Progenitor cell of endocrine pancreas (in vitro differentiated cells): ENCODE measurements around the gene ACAD10. TPM values are rescaled to one million over a fixed set of nuclear protein-coding genes. Genes with fewer than 3 reads are reported as not detected.

Source experiments
- DNase-seq: peaks from one replicate; pipeline ENCODE4 v3.0.0; 2021; ENCODE audit warnings: low spot score; ENCODE audit not compliant: unreplicated experiment
- H3K27ac Mint-ChIP-seq: 2 replicates; pipeline ENCODE4 v1.8.0; 2021; ENCODE audit warnings: mild to moderate bottlenecking, moderate library complexity, mixed read lengths
- H3K27me3 Mint-ChIP-seq: 2 replicates; pipeline ENCODE4 v1.8.0; 2021; ENCODE audit warnings: mixed read lengths
- H3K36me3 Mint-ChIP-seq: 2 replicates; pipeline ENCODE4 v1.8.0; 2022; ENCODE audit warnings: mixed read lengths; ENCODE audit not compliant: insufficient read depth
- H3K4me1 Mint-ChIP-seq: 2 replicates; pipeline ENCODE4 v1.8.0; 2021; ENCODE audit warnings: low read depth, mixed read lengths
- H3K4me3 Mint-ChIP-seq: 2 replicates; pipeline ENCODE4 v1.8.0; 2021; ENCODE audit warnings: low read depth, mild to moderate bottlenecking, moderate library complexity, mixed read lengths
- H3K9me3 Mint-ChIP-seq: 2 replicates; pipeline ENCODE4 v1.8.0; 2021; ENCODE audit warnings: low read depth, mixed read lengths
- CTCF ChIP-seq: fragments of 200-600 bp; sonication (generic); IDR thresholded peaks from one replicate; pipeline ENCODE4 v1.5.0; 2021; ENCODE audit warnings: antibody characterized with exemption, mild to moderate bottlenecking; ENCODE audit not compliant: unreplicated experiment
- total RNA-seq: library from RNA; stranded (reverse); gene quantifications from 2 replicates; pipeline ENCODE4 v1.2.1, GENCODE V29; 2021

The ACAD10 gene
- total RNA-seq, 1 donor from 2014 or later = 62.3 TPM

- peaks cover 5% of the 10 kb centered on the region for H3K36me3 Mint-ChIP-seq
- H3K9me3 Mint-ChIP-seq = no peaks in the 10 kb centered on the region
- H3K4me1 Mint-ChIP-seq = peaks cover 23% of the 10 kb centered on the region
- H3K4me3 Mint-ChIP-seq = peak overlapping the region; percentile 53
- H3K27me3 Mint-ChIP-seq = no peaks in the 10 kb centered on the region
- DNase-seq = no peak
- TF ChIP-seq CTCF = no peak
- no peak overlapping the region for H3K27ac Mint-ChIP-seq
Measured at GRCh38 chr12:111687952-111688351, 2.1 kb downstream of the ACAD10 start.

DNA sequence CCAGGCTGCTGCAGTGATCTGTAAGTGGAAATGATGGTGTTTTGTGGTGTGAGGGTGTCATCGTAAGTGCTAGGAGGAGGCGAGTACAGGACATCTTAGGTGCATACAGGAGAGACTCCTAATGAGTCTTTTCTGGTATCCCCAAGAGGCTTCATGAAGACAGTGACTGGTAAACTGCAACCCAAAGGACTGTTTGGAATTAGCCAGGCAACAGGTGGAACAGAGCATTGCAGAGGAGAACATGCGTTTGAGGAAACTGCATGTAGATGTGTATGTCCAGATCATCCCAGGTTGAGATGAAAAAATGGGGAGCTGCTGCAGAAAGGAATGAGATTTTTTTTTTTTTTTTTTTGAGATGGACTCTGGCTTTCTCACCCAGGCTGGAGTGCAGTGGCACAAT lies 5.4 kb downstream of the ACAD10 start:
- Mint-ChIP-seq H3K27ac (peak overlapping the region; percentile 2), H3K4me3 (no peak overlapping the region), H3K27me3 (no peaks in the 10 kb centered on the region), H3K36me3 (peaks cover 7% of the 10 kb centered on the region), H3K9me3 (no peaks in the 10 kb centered on the region), H3K4me1 (peaks cover 7% of the 10 kb centered on the region)
- no peak for DNase-seq
- TF ChIP-seq CTCF = no peak

DNA sequence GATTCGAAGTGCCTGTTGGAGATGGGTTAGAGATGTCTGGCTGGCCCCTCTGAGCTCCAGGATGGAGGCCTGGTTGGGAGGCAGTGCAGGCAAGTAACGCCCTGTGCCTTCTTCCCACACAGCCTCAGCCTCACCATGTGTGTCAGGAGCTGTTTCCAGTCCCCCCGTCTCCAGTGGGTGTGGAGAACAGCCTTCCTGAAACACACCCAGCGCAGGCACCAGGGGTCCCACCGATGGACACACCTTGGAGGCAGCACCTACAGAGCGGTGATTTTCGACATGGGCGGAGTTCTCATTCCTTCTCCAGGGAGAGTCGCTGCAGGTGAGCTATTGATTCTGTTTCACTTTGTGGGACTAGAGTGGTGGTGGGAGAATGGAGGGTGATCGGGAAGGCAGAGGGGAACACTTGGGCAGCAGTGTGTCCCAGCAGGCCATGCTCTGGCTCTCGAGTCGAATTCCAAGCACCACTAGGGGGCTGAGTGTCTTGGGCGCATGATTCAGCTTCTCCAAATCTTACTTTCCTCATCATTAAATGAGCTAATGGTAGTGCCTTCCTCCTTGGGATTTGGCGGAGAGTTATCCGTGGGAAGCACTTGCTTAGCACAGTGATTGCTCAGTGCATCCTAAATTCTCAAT lies 6.8 kb downstream of the ACAD10 start:
- no peaks in the 10 kb centered on the region for H3K4me1 Mint-ChIP-seq
- TF ChIP-seq CTCF = no peak
- H3K36me3 Mint-ChIP-seq = peaks cover 7% of the 10 kb centered on the region
- H3K9me3 Mint-ChIP-seq = no peaks in the 10 kb centered on the region
- H3K27me3 Mint-ChIP-seq = no peaks in the 10 kb centered on the region
- DNase-seq = no peak
- no peak overlapping the region for H3K4me3 Mint-ChIP-seq
- no peak overlapping the region for H3K27ac Mint-ChIP-seq

GRCh38 chr12:111693818-111694217 lies 8.0 kb downstream of the ACAD10 start:
- no peaks in the 10 kb centered on the region for H3K9me3 Mint-ChIP-seq
- H3K36me3 Mint-ChIP-seq = peaks cover 7% of the 10 kb centered on the region
- no peaks in the 10 kb centered on the region for H3K4me1 Mint-ChIP-seq
- no peak for TF ChIP-seq CTCF
- no peak for DNase-seq
- no peak overlapping the region for H3K27ac Mint-ChIP-seq
- no peak overlapping the region for H3K4me3 Mint-ChIP-seq
- no peaks in the 10 kb centered on the region for H3K27me3 Mint-ChIP-seq

GRCh38 chr12:111699962-111700361 lies 14.1 kb downstream of the ACAD10 start:
- H3K36me3 Mint-ChIP-seq = peaks cover 4% of the 10 kb centered on the region

More at GRCh38 chr12:111699962-111700361, 14.1 kb downstream of the ACAD10 start:
- DNase-seq = no peak
- Mint-ChIP-seq H3K4me3 (no peak overlapping the region), H3K27me3 (no peaks in the 10 kb centered on the region), H3K9me3 (no peaks in the 10 kb centered on the region), H3K4me1 (no peaks in the 10 kb centered on the region), H3K27ac (no peak overlapping the region)
- no peak for TF ChIP-seq CTCF
